HL-60/S4 treated with phorbol 12-myristate 13-acetate at 8.2 ng/mL for 4 days and 3 days (cell line): ENCODE results near the gene INPP5K.
"Not testable (repeated sequence)": the region's sequence is repeated elsewhere in the genome, so short reads cannot be mapped to it uniquely, and the experiment has no call there.

Experiments
- in situ Hi-C: fragments of 300-500 bp; cut with MboI; formaldehyde crosslinking; loops from 2 replicates; pipeline ENCODE4 v1.15.0; 2022; ENCODE audit warnings: low sequenced_read_pairs

INPP5K gene

DNA sequence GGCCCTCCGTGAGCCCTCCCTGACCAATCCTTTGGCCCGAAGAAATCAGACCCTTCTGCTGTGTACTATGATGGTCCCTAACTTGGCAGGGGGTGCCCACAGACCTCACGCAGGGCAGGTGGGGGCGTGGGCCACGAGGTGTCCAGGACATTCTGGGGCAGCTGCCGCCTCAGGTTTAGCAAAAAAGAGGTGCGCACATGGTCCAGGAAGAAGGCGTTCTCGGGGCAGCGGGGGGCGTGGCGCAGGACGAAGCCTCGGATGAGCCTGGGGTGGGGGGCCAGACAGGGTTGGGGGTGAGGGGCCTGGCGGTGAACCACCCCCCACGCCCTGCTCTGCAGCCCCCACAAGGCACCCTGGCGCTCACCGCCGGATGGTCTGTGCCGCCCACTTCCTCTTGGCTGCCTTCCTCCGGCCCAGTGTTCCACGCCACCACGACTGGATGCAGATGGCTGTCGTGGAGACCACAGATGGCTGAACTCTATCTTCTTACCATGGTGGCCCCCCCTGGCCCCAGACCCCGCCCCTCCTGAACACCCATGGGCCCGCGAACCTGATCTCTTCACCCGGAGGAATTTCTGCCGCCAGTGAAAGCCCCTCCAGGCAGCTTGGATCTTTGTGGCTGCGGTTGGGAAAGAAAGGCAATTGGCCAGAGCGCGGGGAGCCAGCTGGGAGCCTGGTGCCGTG, 46.2 kb downstream of the INPP5K start:
- in situ Hi-C loops, result no loop called here

DNA sequence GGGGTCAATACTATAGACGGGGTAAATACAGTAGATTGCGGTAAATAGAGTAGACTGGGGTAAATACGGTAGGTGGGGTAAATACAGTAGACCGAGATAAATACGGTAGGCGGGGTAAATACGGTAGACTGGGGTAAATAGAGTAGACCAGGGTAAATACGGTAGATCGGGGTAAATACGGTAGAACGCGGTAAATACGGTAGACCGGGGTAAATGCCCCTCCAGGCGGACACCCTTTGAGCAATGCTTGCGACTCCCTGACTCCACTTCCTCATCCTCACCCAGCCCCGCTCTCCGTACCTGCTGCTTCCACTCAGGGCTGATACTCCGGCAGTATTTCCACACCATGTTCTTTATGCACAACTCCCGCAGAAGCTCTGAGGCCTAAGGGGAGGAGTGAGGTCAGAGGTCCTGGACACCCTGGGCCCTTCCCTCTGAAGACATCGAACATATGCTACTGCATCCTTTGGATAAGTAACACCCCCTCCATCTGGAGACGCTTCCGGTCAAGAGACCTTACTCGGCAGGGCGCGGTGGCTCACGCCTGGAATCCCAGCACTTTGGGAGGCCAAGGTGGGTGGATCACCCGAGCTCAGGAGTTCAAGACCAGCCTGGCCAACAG, 47.1 kb downstream of the INPP5K start:
- in situ Hi-C loops, result no loop called here

DNA sequence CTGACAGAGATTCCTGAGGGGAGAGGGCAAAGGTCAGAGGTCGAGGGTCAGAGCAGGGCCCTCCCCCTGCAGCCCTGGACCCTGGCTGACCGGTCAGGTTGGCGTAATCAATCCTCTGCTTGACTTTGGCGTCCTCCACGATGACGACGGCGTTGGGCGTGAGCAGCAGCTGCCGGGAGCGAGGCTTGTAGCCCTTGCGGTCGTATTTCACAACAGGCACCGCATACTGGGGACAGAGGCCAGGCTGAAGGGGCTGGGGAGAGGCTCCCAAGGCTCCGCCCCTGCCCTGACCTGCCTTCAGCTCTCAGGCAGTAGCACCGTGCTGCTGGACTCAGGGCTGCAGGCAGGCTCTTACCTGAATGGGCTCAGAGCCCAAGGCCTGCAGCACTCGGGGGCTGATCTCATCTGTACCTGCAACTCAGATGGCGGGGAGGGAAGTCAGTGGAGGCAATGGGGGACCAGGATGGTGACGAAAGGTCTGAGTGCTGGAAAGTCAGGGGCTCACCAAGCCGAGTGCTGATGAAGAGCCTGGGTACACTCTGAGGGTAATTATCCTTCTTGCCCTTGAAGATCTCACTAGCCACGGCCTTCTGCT, 48.4 kb downstream of the INPP5K start:
- in situ Hi-C loops, result no loop called here

DNA sequence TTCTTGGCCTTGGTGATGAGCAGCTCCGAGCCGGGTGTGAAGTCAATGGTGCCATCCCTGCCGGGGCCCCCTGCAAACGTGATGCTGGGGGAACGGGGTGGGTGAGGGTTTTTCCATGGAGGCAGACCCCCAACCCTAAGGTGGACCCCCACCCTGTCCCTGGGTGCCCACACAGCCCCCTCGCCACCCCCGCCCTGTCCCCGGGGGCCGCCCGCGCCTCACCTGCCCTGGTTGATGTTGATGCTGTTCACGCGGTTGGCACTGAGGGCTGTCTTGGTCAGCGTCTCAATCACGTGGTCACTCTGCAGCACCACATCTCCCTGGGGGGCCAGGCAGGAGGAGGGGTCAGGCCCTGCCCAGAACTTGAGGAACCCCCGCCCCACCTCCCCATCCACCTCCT, 49.2 kb downstream of the INPP5K start:
- in situ Hi-C loops, result no loop called here

GRCh38 chr17:1464186-1464585, 52.2 kb downstream of the INPP5K start:
- in situ Hi-C loops, result no loop called here

DNA sequence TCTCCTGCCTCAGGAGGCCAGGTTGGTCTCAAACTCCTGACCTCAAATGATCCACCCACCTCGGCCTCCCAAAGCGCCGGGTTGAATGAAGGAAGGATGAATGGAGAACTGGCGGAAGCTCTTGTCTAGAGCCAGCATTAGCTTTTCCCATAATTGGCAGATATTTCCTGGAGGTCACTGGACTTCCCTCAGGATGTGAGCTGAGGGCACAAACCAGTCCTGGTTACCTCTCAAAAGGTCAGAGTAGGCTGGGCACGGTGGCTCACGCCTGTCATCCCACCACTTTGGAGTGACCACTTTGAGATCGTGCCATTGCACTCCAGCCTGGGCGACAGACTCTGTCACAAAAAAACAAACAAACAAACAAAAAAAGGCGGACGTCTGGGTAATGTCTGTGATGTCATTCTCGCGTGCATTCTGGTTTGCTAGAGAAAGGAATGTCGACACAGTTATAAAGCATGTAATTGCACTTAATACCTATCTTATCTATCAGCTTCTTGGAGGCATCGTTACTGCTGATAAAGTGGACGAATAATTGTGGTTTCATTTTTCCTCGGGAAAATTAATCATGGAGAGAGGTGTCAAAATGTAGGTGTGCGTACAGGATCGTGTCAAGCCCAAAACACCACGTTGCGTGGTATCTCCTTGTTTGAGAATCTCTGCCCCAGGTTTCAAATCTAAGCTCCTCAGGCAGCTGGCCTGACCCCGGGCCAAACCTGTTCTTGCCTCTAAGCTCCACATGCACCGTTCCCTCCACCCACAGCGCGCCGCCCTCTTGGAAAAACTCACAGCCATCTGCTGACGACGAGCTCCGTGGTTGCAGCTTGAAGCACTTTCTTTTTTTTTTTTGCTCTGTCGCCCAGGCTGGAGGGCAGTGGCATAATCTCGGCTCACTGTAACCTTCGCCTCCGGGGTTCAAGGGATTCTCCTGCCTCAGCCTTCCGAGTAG, 54.0 kb downstream of the INPP5K start:
- in situ Hi-C loops, result no loop called here

DNA sequence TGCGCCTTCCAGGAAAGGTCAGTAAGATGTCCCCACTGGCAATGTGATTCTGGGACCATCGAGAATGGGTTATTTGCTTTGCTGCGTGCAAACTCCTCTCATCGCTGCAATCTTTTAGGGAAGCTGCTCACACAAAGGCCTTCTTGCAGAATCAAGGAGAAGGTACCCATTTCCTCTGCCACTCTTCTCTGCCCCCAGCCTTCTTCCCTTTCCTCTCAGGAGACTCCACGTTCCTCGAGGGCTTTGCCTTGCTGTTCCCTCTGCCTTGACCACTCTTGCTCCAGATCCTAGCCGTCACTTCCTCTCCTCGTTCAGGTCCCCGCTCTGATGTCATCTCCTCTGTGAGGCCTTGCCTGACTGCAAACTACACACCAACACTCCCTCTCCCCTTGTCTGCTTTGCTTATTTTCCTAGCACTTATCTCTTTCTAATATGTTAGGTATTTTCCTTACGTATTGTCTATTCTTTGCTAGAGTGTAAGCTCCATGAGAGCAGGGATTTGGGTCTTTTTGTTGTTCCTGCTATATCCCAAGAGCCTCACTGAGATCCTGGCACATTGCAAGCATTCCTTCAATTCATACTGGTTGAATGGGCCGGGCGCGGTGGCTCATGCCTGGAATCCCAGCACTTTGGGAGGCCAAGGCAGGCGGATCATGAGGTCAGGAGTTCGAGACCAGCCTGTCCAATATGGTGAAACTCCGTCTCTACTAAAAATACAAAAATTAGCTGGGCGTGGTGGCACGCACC, 55.0 kb downstream of the INPP5K start:
- in situ Hi-C loops, result no loop called here

GRCh38 chr17:1460233-1460632, 56.2 kb downstream of the INPP5K start:
- in situ Hi-C loops, result no loop called here

DNA sequence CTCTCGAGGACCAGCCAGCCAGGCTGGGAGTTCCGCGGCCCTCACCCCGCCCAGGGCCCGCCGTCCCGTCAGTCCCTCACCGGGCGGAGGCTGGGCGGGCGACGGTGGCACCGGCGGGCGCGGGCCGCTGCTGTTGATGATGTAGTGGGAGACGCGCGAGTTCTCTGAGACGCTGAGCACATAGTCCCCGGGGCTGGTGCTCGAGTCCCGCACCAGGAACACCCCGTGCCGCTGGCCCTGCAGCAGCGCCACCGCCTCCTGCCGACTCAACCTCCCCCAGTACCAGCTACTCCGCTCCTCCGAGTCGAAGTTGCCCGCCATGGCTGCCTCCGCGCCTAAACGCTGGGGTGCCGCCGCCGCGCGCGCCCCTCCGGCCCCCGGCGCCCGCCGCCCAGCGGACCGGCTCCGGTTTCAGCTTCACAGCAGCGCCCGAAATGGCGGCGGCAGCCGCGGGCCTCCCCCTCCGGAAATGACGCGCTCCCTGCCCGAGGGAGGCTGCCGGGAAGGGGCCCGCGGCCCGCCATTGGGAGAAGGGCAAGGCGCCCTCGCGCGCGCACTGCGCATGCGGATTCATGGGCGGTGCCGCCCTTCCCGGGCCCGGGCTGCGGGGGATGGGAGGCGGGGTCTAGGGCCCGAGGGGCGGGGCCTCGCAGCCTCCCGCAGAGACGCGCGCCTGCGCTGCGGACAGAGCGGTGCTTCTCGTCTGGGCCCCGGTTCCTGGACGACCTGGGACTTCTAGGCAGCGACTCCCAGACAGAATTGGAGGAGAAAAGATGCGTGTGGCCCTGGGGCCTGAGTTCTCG, 60.4 kb downstream of the INPP5K start, which contains the start of gene CRK:
TSS of gene CRK (minus strand) at position 436 of the 803 bp plus-strand sequence. CDS start at position 321, 115 bp downstream.
- in situ Hi-C loops, result no loop called here

GRCh38 chr17:1455291-1455796, 61.1 kb downstream of the INPP5K start:
- in situ Hi-C loops, result no loop called here

- in situ Hi-C loops, result no loop called here
Observed at GRCh38 chr17:1454541-1454940, 61.9 kb downstream of the INPP5K start.

DNA sequence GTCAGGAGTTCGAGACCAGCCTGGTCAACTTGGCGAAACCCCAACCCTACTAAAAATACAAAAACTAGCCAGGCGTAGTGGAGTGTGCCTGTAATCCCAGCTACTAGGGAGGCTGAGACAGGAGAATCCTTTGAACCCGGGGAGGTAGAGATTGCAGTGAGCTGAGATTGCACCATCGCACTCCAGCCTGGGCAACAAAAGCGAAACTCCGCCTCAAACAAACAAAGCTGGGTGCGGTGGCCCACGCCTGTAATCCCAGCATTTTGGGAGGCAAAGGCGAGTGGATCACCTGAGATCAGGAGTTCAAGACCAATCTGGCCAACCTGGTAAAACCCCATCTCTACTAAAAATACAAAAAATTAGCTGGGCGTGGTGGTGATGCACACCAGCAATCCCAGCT, 62.7 kb downstream of the INPP5K start:
- in situ Hi-C loops, result not testable (repeated sequence)

GRCh38 chr17:1452836-1453235, 63.6 kb downstream of the INPP5K start:
- in situ Hi-C loops, result no loop called here

- in situ Hi-C loops, result not testable (repeated sequence)
Observed at GRCh38 chr17:1450261-1450660, 66.2 kb downstream of the INPP5K start.

- in situ Hi-C loops, result no loop called here
Observed at GRCh38 chr17:1449412-1449967, 66.9 kb downstream of the INPP5K start.

DNA sequence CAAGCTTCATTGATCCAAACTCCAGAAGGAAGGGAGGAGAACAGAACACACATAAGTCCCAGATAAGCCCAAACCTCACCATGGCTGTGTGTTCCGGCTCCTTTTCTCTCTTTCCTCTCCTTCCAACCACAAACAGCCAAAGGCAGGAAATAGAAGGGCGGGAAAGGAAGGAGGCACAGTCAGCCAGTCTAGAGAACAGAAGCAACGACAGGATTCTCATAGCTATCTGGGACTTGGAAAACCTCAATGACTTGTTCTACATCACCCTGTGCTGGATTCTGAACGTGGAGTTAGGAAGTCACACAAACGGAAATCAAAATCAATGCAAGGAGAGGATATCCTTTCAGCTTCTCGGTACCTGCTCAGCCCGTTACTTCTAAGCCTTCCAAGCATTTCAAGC, 69.4 kb downstream of the INPP5K start:
- in situ Hi-C loops, result no loop called here

DNA sequence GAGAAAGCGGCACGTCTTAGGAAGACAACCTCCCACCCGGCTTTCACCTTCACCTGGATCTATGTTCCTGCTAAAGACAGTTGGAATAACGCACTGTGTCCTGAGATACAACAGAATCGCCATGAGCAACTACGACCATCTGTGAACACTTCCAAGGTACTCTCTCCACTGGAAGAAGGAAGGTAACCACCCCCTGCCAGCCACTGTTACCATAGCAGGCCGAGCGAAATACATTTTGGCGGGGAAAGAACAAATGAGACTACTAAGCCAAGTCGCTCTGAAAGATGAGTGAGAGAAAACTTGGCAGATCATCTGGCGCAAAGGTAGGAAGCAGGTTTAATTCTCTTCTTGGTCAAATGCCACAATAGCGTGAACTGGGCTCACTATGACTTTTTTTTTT, 70.2 kb downstream of the INPP5K start:
- in situ Hi-C loops, result no loop called here

DNA sequence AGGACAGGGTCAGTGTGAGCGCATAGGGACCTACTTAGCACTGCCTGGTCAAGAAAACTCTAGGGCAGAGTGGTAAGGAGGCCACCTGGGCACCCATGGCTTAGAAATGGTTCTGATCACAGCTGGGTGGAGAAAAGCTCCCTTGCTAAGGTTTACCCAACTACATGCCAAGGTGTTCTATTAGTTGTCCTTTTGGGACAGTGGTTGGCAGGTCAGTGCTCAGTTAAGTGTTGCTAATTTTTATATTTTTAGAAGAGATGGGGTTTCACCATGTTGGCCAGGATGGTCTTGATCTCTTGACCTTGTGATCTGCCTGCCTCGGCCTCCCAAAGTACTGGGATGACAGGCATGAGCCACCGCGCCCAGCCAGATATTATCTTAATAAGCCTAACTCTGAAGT, 70.7 kb downstream of the INPP5K start:
- in situ Hi-C loops, result not testable (repeated sequence)
